OCI-LY3 (cell line): Measurements from ENCODE around the gene CLDN3.
"Not testable (repeated sequence)": the region's sequence is repeated elsewhere in the genome, so short reads cannot be mapped to it uniquely, and the experiment has no call there.

Source experiments
- H2AFZ ChIP-seq: fragments of 200-600, 300-600 bp; shearing (Covaris generic); 2 replicates; pipeline ENCODE4 v1.6.0; 2014; ENCODE audit warnings: antibody characterized with exemption, low read depth, low read length
- H3K27ac ChIP-seq: fragments of 200-600, 300-600 bp; sonication (generic); 2 replicates; pipeline ENCODE4 v1.5.1; 2014; ENCODE audit warnings: mild to moderate bottlenecking, low read length, moderate library complexity, mixed read lengths
- H3K27me3 ChIP-seq: fragments of 200-600, 300-600 bp; sonication (generic); 2 replicates; pipeline ENCODE4 v1.6.1; 2014; ENCODE audit warnings: low read depth, low read length, mixed read lengths
- H3K36me3 ChIP-seq: fragments of 200-600, 300-600 bp; sonication (generic); replicated peaks from 2 replicates; pipeline ENCODE3; 2014; ENCODE audit warnings: low read depth, low read length, mixed read lengths
- H3K4me1 ChIP-seq: fragments of 300-600, 200-600 bp; sonication (generic); 2 replicates; pipeline ENCODE4 v1.6.1; 2014; ENCODE audit warnings: low read length, mixed read lengths
- H3K4me2 ChIP-seq: fragments of 200-600, 300-600 bp; sonication (generic); 2 replicates; pipeline ENCODE4 v1.6.1; 2014; ENCODE audit warnings: low read length, mixed read lengths
- H3K4me3 ChIP-seq: fragments of 300-600, 200-600 bp; sonication (generic); 2 replicates; pipeline ENCODE4 v1.5.1; 2014; ENCODE audit warnings: antibody characterized with exemption, mild to moderate bottlenecking, low read length, moderate library complexity
- H3K79me2 ChIP-seq: fragments of 300-600, 200-600 bp; shearing (Covaris generic); 2 replicates; pipeline ENCODE4 v1.6.1; 2014; ENCODE audit warnings: mild to moderate bottlenecking, low read length, mixed read lengths
- H3K9ac ChIP-seq: fragments of 300-600, 200-600 bp; shearing (Covaris generic); 2 replicates; pipeline ENCODE4 v1.6.0; 2014; ENCODE audit warnings: mild to moderate bottlenecking, low read length, moderate library complexity
- H3K9me3 ChIP-seq: fragments of 200-600, 300-600 bp; shearing (Covaris generic); 2 replicates; pipeline ENCODE4 v1.6.1; 2014; ENCODE audit warnings: low read length, mixed read lengths; ENCODE audit not compliant: insufficient read depth
- H4K20me1 ChIP-seq: fragments of 200-600, 300-600 bp; sonication (generic); 2 replicates; pipeline ENCODE4 v1.6.1; 2016; ENCODE audit warnings: low read length, mixed read lengths; ENCODE audit not compliant: insufficient read depth
- CTCF ChIP-seq: fragments of 200-600, 300-600 bp; sonication (generic); IDR thresholded peaks from 2 replicates; pipeline ENCODE4 v1.5.1; 2014; ENCODE audit warnings: antibody characterized with exemption, low read length, low read depth
- EZH2phosphoT487 ChIP-seq: fragments of 200-600 bp; shearing (Covaris generic); IDR thresholded peaks from 2 replicates; pipeline ENCODE4 v1.6.1; 2018; ENCODE audit warnings: antibody characterized with exemption, mixed run types, low read depth

CLDN3 gene

DNA sequence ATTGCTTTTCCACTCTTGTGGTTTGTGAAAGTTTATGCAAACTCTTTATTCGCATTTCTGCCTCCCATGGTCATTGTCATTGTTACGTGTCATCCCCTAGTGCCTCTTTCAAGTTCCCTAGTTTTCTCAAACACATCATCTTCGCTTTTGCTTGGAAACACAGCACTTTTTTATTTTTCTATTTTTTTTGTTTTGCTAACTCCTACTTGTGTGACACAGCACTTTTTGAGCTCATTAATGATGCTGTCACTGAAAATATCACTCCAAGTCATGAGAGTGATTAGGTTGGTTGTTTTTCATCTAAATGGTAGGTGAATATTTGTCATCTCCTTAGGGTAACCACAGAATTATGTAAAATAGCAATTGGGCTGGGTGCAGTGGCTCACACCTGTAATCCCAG is 42.1 kb downstream of the CLDN3 start:
- Histone ChIP-seq H3K36me3 (no peaks in the 10 kb centered on the region), H3K4me2 (no peak overlapping the region), H4K20me1 (no peaks in the 10 kb centered on the region), H2AFZ (no peak overlapping the region), H3K9me3 (no peaks in the 10 kb centered on the region), H3K27me3 (peaks cover 12% of the 10 kb centered on the region; the same call in 1 of the 2 replicates), H3K4me3 (no peak overlapping the region), H3K79me2 (no peaks in the 10 kb centered on the region), H3K4me1 (no peaks in the 10 kb centered on the region), H3K27ac (no peak overlapping the region), H3K9ac (no peak overlapping the region)
- no peak for TF ChIP-seq CTCF
- TF ChIP-seq EZH2phosphoT487 = no peak

- H2AFZ ChIP-seq = no peak overlapping the region
- H3K4me1 ChIP-seq = no peaks in the 10 kb centered on the region
- no peaks in the 10 kb centered on the region for H4K20me1 ChIP-seq
- no peaks in the 10 kb centered on the region for H3K36me3 ChIP-seq
- no peaks in the 10 kb centered on the region for H3K79me2 ChIP-seq
- H3K9me3 ChIP-seq = no peaks in the 10 kb centered on the region
- TF ChIP-seq CTCF (no peak), EZH2phosphoT487 (no peak)
- H3K4me3 ChIP-seq = no peak overlapping the region
- no peak overlapping the region for H3K27ac ChIP-seq
- peak overlapping the region; percentile 37; the same call in 1 of the 2 replicates for H3K4me2 ChIP-seq
- no peak overlapping the region for H3K9ac ChIP-seq
- peaks cover 12% of the 10 kb centered on the region; the same call in 1 of the 2 replicates for H3K27me3 ChIP-seq
Observed at GRCh38 chr7:73726083-73726466, 44.0 kb downstream of the CLDN3 start.

- Histone ChIP-seq H3K27me3 (peaks cover 14% of the 10 kb centered on the region; the same call in 1 of the 2 replicates), H3K36me3 (no peaks in the 10 kb centered on the region), H2AFZ (no peak overlapping the region), H3K27ac (no peak overlapping the region), H3K4me1 (peaks cover 2% of the 10 kb centered on the region), H3K9me3 (no peaks in the 10 kb centered on the region), H3K79me2 (peaks cover 5% of the 10 kb centered on the region; the same call in 1 of the 2 replicates), H3K4me2 (no peak overlapping the region), H4K20me1 (no peaks in the 10 kb centered on the region), H3K9ac (no peak overlapping the region), H3K4me3 (no peak overlapping the region)
- TF ChIP-seq CTCF = no peak
- TF ChIP-seq EZH2phosphoT487 = no peak
Observed at GRCh38 chr7:73723813-73724212, 46.3 kb downstream of the CLDN3 start.

GRCh38 chr7:73722785-73723184 is 47.3 kb downstream of the CLDN3 start:
- TF ChIP-seq EZH2phosphoT487 (no peak), CTCF (no peak)
- H2AFZ ChIP-seq = no peak overlapping the region
- 0 out of 2 replicates have a peak, but pooled peaks cover under 1% of the 10 kb centered on the region for H4K20me1 ChIP-seq
- peaks cover 11% of the 10 kb centered on the region for H3K4me1 ChIP-seq
- H3K4me2 ChIP-seq = no peak overlapping the region
- H3K4me3 ChIP-seq = no peak overlapping the region
- H3K27ac ChIP-seq = no peak overlapping the region
- no peaks in the 10 kb centered on the region for H3K36me3 ChIP-seq
- H3K9ac ChIP-seq = no peak overlapping the region
- no peaks in the 10 kb centered on the region for H3K9me3 ChIP-seq
- H3K79me2 ChIP-seq = peaks cover 5% of the 10 kb centered on the region; the same call in 1 of the 2 replicates
- H3K27me3 ChIP-seq = peaks cover 7% of the 10 kb centered on the region; the same call in 1 of the 2 replicates

DNA sequence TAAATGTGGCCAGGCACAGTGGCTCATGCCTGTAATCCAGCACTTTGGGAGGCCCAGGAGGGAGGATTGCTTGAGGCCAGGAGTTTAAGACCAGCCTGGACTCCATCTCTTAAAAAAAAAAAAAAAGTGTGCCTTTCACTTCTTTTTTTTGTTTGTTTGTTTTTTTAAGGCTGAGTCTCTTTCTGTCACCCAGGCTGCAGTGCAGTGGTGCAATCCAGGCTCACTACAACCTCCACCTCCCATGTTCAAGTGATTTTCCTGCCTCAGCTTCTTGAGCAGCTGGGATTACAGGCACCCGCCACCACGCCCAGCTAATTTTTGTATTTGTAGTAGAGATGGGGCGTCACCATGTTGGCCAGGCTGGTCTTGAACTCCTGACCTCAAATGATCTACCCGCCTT is 47.9 kb downstream of the CLDN3 start:
- H3K27ac ChIP-seq, H3K4me3 ChIP-seq, H3K79me2 ChIP-seq, H3K4me2 ChIP-seq, H3K9me3 ChIP-seq, H3K36me3 ChIP-seq, H4K20me1 ChIP-seq, H3K9ac ChIP-seq, H3K27me3 ChIP-seq, H2AFZ ChIP-seq: not testable (repeated sequence)
- peaks cover 11% of the 10 kb centered on the region for H3K4me1 ChIP-seq
